ENCODE data around the gene GREB1L. TPM values are rescaled to one million over a fixed set of nuclear protein-coding genes. Genes with fewer than 3 reads are reported as not detected.

The GREB1L gene
- total RNA-seq, 3 donors from 2014 or later, result 0.26 to 1.0 (median 0.29) TPM

DNA sequence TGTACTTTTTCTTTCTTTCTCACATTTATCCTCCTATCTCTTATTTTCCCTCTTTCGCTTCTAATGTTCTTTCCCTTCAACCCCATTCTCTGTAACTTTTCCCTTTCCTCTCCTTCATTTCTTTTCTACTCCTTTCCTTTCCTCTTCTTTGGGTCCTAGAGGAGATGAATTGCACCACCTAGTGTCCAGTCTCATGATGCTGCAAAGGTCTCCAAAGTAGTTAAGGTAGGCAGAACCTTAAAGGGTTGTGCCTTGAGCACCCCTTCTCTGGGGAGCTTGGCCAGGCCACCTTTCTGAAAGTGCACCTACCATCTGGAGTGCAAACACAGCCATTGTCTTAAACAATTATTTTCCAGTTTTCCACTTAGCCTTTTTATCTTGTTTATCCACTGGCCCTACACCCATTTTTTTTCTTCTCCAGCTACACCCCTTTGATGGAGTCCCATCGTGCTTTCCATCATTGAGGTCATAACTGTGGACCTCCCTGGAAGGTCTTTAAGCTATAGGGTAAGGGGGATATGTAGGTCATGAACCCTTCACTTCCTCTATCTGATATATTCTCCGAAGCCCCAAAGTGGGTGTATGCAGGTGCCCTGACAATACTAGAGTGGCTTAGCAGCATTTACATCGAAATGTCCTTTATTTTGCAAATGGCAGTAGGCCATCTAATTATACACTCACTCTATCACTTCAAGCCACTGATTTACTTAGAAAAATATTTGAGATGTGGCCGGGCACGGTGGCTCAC, 202.6 kb downstream of the GREB1L start:
- no peaks in the 10 kb centered on the region for H3K9me3 ChIP-seq
- ATAC-seq (peak; percentile 32), DNase-seq (peak in 1 of 3 donors; percentile 61)
- H3K36me3 ChIP-seq (ENCODE audit: low read depth), result no peaks in the 10 kb centered on the region
- intact Hi-C loops (cut with DNase I, micrococcal nuclease), result loop anchor here (2.0 to 10.0 kb wide), 2 partner anchors 250 to 260 kb away; no protein-coding TSS in a partner anchor
- H3K4me1 ChIP-seq (ENCODE audit: low read depth), result no peaks in the 10 kb centered on the region
- TF ChIP-seq, protein P1, sequence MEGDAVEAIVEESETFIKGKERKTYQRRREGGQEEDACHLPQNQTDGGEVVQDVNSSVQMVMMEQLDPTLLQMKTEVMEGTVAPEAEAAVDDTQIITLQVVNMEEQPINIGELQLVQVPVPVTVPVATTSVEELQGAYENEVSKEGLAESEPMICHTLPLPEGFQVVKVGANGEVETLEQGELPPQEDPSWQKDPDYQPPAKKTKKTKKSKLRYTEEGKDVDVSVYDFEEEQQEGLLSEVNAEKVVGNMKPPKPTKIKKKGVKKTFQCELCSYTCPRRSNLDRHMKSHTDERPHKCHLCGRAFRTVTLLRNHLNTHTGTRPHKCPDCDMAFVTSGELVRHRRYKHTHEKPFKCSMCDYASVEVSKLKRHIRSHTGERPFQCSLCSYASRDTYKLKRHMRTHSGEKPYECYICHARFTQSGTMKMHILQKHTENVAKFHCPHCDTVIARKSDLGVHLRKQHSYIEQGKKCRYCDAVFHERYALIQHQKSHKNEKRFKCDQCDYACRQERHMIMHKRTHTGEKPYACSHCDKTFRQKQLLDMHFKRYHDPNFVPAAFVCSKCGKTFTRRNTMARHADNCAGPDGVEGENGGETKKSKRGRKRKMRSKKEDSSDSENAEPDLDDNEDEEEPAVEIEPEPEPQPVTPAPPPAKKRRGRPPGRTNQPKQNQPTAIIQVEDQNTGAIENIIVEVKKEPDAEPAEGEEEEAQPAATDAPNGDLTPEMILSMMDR (IDR thresholded peaks at IDR 0.05), result peak; percentile 25
- H3K4me3 ChIP-seq, result no peak overlapping the region

GRCh38 chr18:21448299-21448698, 206.3 kb downstream of the GREB1L start:
- H3K4me3 ChIP-seq, result no peak overlapping the region
- intact Hi-C loops (cut with DNase I, micrococcal nuclease), result loop anchor here in 1 of 2 donors (10.0 kb wide), 1 partner anchor 263 kb away; no protein-coding TSS in a partner anchor
- no peaks in the 10 kb centered on the region for H3K9me3 ChIP-seq
- TF ChIP-seq, protein P1 (IDR thresholded peaks at IDR 0.05), result no peak
- no peaks in the 10 kb centered on the region for H3K36me3 ChIP-seq (ENCODE audit: low read depth)
- H3K4me1 ChIP-seq (ENCODE audit: low read depth), result no peaks in the 10 kb centered on the region
- ATAC-seq (no peak), DNase-seq (no peak)

DNA sequence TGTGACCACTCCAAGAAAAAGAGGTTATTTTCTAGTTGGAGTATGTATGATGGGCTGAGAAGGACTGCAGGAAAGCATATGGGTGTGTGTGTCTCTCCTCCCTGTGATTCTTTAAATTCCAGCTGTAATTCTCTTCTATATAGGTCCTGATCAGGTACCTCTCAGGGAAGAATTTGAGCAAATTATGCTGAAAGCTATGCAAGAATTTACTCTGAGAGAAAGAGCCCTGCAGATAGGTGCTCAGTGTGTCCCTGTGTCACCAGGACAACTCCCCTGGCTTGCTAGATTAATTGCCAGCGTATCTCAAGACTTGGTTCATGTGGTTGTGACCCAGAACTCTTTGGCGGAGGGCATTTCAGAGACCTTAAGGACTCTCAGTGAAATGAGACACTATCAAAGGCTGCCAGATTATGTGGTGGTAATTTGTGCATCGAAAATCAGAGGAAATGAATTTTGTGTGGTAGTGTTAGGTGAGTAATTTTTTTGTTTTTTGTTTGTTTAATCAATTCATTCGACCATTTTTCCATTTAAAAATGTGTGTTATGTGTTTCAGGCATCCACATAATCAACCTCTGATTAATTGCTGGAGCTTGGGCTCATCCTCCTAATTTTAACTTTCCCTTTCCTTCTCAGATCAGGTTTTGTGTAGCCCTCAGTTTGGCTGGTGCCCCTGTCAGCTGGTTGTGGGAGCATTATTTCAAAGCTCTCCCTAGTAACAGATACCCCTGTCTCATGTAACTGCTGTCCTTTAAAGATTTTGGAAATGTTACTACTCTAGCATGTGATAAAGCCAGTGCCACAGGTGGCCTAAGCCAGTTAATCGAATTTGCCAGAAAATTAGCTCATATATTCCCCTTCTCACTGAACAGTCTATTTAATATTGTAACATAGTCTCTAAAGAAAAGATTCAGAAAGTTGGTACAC, 207.6 kb downstream of the GREB1L start:
- H3K4me3 ChIP-seq, result no peak overlapping the region
- H3K4me1 ChIP-seq (ENCODE audit: low read depth), result no peaks in the 10 kb centered on the region
- no peaks in the 10 kb centered on the region for H3K36me3 ChIP-seq (ENCODE audit: low read depth)
- ATAC-seq, result no peak
- no peak for DNase-seq
- no peaks in the 10 kb centered on the region for H3K9me3 ChIP-seq
- TF ChIP-seq, protein P1 (IDR thresholded peaks at IDR 0.05), result no peak
- intact Hi-C loops (cut with DNase I, micrococcal nuclease), result loop anchor here in 1 of 2 donors (10.0 kb wide), 1 partner anchor 265 kb away; no protein-coding TSS in a partner anchor

DNA sequence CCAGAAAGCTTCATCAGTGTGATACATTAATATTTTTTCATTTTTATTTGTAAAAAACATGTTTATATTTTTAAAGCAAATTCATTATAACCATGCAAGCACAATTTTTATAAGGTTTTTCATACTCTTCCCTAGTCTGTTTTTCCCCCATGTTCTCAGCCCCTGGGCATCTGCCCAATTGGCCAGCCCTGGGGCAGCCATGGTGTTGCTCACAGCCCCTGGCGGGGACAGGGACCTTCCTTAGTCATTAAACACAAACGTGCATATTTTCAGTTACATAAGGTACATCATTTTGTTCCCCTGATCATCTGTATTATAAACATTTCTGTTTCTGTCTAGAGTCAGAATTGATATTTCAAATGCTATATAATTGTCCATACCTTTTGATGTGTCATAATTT, 208.5 kb downstream of the GREB1L start:
- DNase-seq, result no peak

DNA sequence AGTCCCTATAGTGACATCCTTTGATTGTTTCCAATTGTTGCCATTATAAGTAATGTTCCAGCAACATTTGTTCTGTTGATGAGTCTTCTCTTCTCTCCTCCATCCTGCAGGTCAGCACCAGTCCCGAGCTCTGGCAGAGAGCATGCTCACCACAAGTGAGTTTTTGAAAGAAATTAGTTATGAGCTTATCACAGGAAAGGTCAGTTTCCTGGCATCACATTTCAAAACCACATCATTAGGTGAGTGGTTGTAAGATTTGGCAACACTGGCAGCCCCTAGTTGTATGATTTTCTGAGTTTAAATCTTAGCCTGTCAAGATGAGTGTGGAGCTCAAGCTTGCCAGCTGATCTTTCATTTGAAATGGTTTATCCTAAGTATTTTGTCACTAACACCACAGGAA, 208.9 kb downstream of the GREB1L start:
- ATAC-seq (no peak), DNase-seq (no peak)
- H3K36me3 ChIP-seq (ENCODE audit: low read depth), result no peaks in the 10 kb centered on the region
- TF ChIP-seq, protein P1 (IDR thresholded peaks at IDR 0.05), result no peak
- no peaks in the 10 kb centered on the region for H3K9me3 ChIP-seq
- no peaks in the 10 kb centered on the region for H3K4me1 ChIP-seq (ENCODE audit: low read depth)
- intact Hi-C loops (cut with DNase I, micrococcal nuclease), result no loop called here
- no peak overlapping the region for H3K4me3 ChIP-seq

More for the DNA sequence above, 208.5 kb downstream of the GREB1L start:
- H3K36me3 ChIP-seq (ENCODE audit: low read depth), result no peaks in the 10 kb centered on the region
- H3K9me3 ChIP-seq, result no peaks in the 10 kb centered on the region
- H3K4me3 ChIP-seq, result no peak overlapping the region
- no peaks in the 10 kb centered on the region for H3K4me1 ChIP-seq (ENCODE audit: low read depth)
- TF ChIP-seq, protein P1 (IDR thresholded peaks at IDR 0.05), result no peak
- intact Hi-C loops (cut with DNase I, micrococcal nuclease), result no loop called here
- ATAC-seq, result no peak

Measured in mucosa of descending colon (tissue), 3 donors.